H1 (cell line): ENCODE measurements around the gene PRTN3. TPM values are rescaled to one million over a fixed set of nuclear protein-coding genes. Genes with fewer than 3 reads are reported as not detected.
A peak's percentile ranks its signal among the peaks of the same experiment; 100 is the strongest.

ENCODE experiments used
- CTCF ChIA-PET: fragments of 300-600 bp; sonication (Branson Sonifier 250); formaldehyde crosslinking; loops from one replicate; lab custom pipeline; 2021; ENCODE audit not compliant: partially characterized antibody; lab: Charles Lee
- POLR2A ChIA-PET: fragments of 300-600 bp; sonication (Branson Sonifier 250); formaldehyde crosslinking; loops from one replicate; lab custom pipeline; 2021; ENCODE audit warnings: inconsistent platforms; ENCODE audit not compliant: partially characterized antibody; lab: Charles Lee
- DNase-seq, 2 experiments: peaks; one replicate each; pipeline versions ENCODE4 v3.0.0 to v3.0.0-alpha.2; 2010 to 2022; ENCODE audit warnings: low spot score in 2 of 2, low read depth in 1 of 2, mixed read lengths in 1 of 2
- FAIRE-seq: peaks from 2 replicates; lab custom pipeline; 2011; peaks lifted over from hg19 to GRCh38; lab: Jason Lieb, UNC
- H2AFZ ChIP-seq: 2 replicates; pipeline ENCODE4 v1.8.1; 2012; ENCODE audit warnings: low read length, inconsistent platforms
- H2AK5ac ChIP-seq: 2 replicates; pipeline ENCODE4 v1.6.1; 2013; ENCODE audit warnings: low read depth, low read length
- H2BK120ac ChIP-seq: replicated peaks from 2 replicates; pipeline ENCODE3; 2013; ENCODE audit warnings: low read depth, low read length, inconsistent platforms
- H2BK12ac ChIP-seq: 2 replicates; pipeline ENCODE4 v1.6.1; 2013; ENCODE audit warnings: low read depth, low read length
- H2BK15ac ChIP-seq: 2 replicates; pipeline ENCODE4 v1.6.1; 2013; ENCODE audit warnings: low read length
- H2BK20ac ChIP-seq: 2 replicates; pipeline ENCODE4 v1.6.1; 2013; ENCODE audit warnings: low read length
- H2BK5ac ChIP-seq: 2 replicates; pipeline ENCODE4 v1.6.1; 2013; ENCODE audit warnings: low read depth, low read length
- H3K14ac ChIP-seq: 2 replicates; pipeline ENCODE4 v1.6.1; 2013; ENCODE audit warnings: inconsistent platforms; ENCODE audit not compliant: insufficient read length
- H3K18ac ChIP-seq: 2 replicates; pipeline ENCODE4 v1.6.1; 2013; ENCODE audit warnings: low read length; ENCODE audit errors: extremely low read depth
- H3K23ac ChIP-seq: 2 replicates; pipeline ENCODE4 v1.6.1; 2013; ENCODE audit warnings: inconsistent platforms; ENCODE audit not compliant: insufficient read length
- H3K23me2 ChIP-seq: 2 replicates; pipeline ENCODE4 v1.6.1; 2013; ENCODE audit warnings: low read depth, low read length
- H3K27ac ChIP-seq: 2 replicates; pipeline ENCODE4 v1.6.1; 2011; ENCODE audit warnings: low read depth, low read length, inconsistent platforms
- H3K27me3 ChIP-seq, 4 experiments: replicated peaks in 1 of 4; 1 replicate in 1 of 4; 2 replicates in 3 of 4; pipeline versions ENCODE4 v1.6.1 to v1.8.1; 2011 to 2013; ENCODE audit warnings: low read length in 3 of 4, mild to moderate bottlenecking in 3 of 4, inconsistent platforms in 2 of 4, mixed read lengths in 2 of 4, moderate library complexity in 1 of 4; ENCODE audit not compliant: control insufficient read depth in 3 of 4, insufficient read depth in 3 of 4; ENCODE audit errors: extremely low read depth in 1 of 4
- H3K36me3 ChIP-seq, 4 experiments: 2 replicates each; pipeline versions ENCODE4 v1.6.1 to v1.8.1; 2011 to 2013; ENCODE audit warnings: mild to moderate bottlenecking in 4 of 4, low read length in 3 of 4, moderate library complexity in 2 of 4, control low read depth in 1 of 4, inconsistent platforms in 1 of 4; ENCODE audit not compliant: insufficient read depth in 4 of 4, control insufficient read depth in 2 of 4
- H3K4ac ChIP-seq: replicated peaks from 2 replicates; pipeline ENCODE3; 2013; ENCODE audit warnings: low read length, low read depth, mixed read lengths, inconsistent platforms; ENCODE audit not compliant: insufficient read length
- H3K4me1 ChIP-seq, 4 experiments: replicated peaks in 1 of 4; 1 replicate in 1 of 4; 2 replicates in 3 of 4; pipeline versions ENCODE4 v1.6.1 to v1.8.1; 2011 to 2013; ENCODE audit warnings: low read length in 3 of 4, inconsistent platforms in 2 of 4, mixed read lengths in 1 of 4; ENCODE audit not compliant: insufficient read depth in 4 of 4, control insufficient read depth in 3 of 4
- H3K4me2 ChIP-seq, 2 experiments: 2 replicates each; pipeline versions ENCODE4 v1.6.1 to v1.8.1; 2011 to 2013; ENCODE audit warnings: low read depth in 2 of 2, low read length in 2 of 2, control low read depth in 1 of 2, inconsistent platforms in 1 of 2, mild to moderate bottlenecking in 1 of 2; ENCODE audit not compliant: insufficient read depth in 1 of 2
- H3K4me3 ChIP-seq, 4 experiments: fragments of 200-600, 300-600 bp in 1 of 4; sonication (generic), shearing (Covaris generic), sonication (Bioruptor Twin) in 1 of 4; 2 replicates each; pipeline versions ENCODE4 v1.5.1 to v1.8.1; 2011 to 2016; ENCODE audit warnings: low read length in 4 of 4, low read depth in 3 of 4, control low read depth in 2 of 4, inconsistent platforms in 2 of 4, mild to moderate bottlenecking in 2 of 4, mixed read lengths in 1 of 4, moderate library complexity in 1 of 4; ENCODE audit not compliant: insufficient read depth in 2 of 4; ENCODE audit errors: extremely low read depth in 1 of 4
- H3K56ac ChIP-seq: replicated peaks from 2 replicates; pipeline ENCODE3; 2013; ENCODE audit warnings: low read depth, mild to moderate bottlenecking, mixed read lengths, low read length, inconsistent platforms; ENCODE audit not compliant: insufficient read length
- H3K79me1 ChIP-seq: 2 replicates; pipeline ENCODE4 v1.6.1; 2013; ENCODE audit warnings: low read depth, low read length, control low read depth
- H3K79me2 ChIP-seq, 2 experiments: 2 replicates each; pipeline versions ENCODE4 v1.6.1 to v1.8.1; 2012 to 2013; ENCODE audit warnings: low read length in 2 of 2, mild to moderate bottlenecking in 2 of 2, inconsistent platforms in 1 of 2; ENCODE audit not compliant: insufficient read depth in 2 of 2, control insufficient read depth in 1 of 2
- H3K9ac ChIP-seq, 4 experiments: replicated peaks in 1 of 4; 1 replicate in 1 of 4; 2 replicates in 3 of 4; pipeline versions ENCODE4 v1.6.1 to v1.8.1; 2011 to 2013; ENCODE audit warnings: low read depth in 3 of 4, low read length in 3 of 4, control low read depth in 2 of 4, mild to moderate bottlenecking in 2 of 4, moderate library complexity in 2 of 4, inconsistent platforms in 1 of 4; ENCODE audit errors: extremely low read depth in 1 of 4
- H3K9me3 ChIP-seq, 2 experiments: 2 replicates each; pipeline versions ENCODE4 v1.6.1 to v1.8.1; 2012 to 2013; ENCODE audit warnings: mild to moderate bottlenecking in 2 of 2, moderate library complexity in 2 of 2, control low read depth in 1 of 2, inconsistent platforms in 1 of 2, low read depth in 1 of 2, low read length in 1 of 2, mixed read lengths in 1 of 2; ENCODE audit not compliant: insufficient read depth in 2 of 2
- H4K20me1 ChIP-seq, 2 experiments: replicated peaks in 1 of 2; 2 replicates each; pipeline versions ENCODE3 to v1.8.1; 2011 to 2013; ENCODE audit warnings: inconsistent platforms in 2 of 2, low read length in 2 of 2, mild to moderate bottlenecking in 1 of 2; ENCODE audit not compliant: insufficient read depth in 2 of 2, control insufficient read depth in 1 of 2
- H4K5ac ChIP-seq: 2 replicates; pipeline ENCODE4 v1.6.1; 2013; ENCODE audit warnings: low read length, low read depth, mixed read lengths, inconsistent platforms; ENCODE audit not compliant: insufficient read length
- H4K8ac ChIP-seq: 2 replicates; pipeline ENCODE4 v1.8.0; 2013; ENCODE audit warnings: mild to moderate bottlenecking, moderate library complexity, low read length, inconsistent platforms; ENCODE audit not compliant: insufficient read depth; ENCODE audit errors: extremely low read depth
- H4K91ac ChIP-seq: replicated peaks from 2 replicates; pipeline ENCODE3; 2013; ENCODE audit warnings: low read length, mixed read lengths, inconsistent platforms; ENCODE audit not compliant: insufficient read length
- CBX8 ChIP-seq: fragments of 300-800, 300-1000 bp; sonication (generic); IDR thresholded peaks from 2 replicates; pipeline ENCODE4 v1.7.1; 2016; ENCODE audit warnings: low read depth, low read length, borderline replicate concordance
- CHD2 ChIP-seq: IDR thresholded peaks from 2 replicates; pipeline ENCODE4 v1.6.1; 2012; ENCODE audit warnings: low read length, improper control_type of control experiment
- HDAC6 ChIP-seq: IDR thresholded peaks from one replicate; pipeline ENCODE4 v1.7.1; 2012; ENCODE audit warnings: low read depth, mild to moderate bottlenecking, inconsistent platforms, low read length, moderate library complexity
- POLR2A ChIP-seq, 2 experiments: IDR thresholded peaks; 1 replicate in 1 of 2; 2 replicates in 1 of 2; pipeline ENCODE4 v1.6.1; 2011; ENCODE audit warnings: low read depth in 2 of 2, low read length in 2 of 2, mild to moderate bottlenecking in 2 of 2; ENCODE audit errors: control extremely low read depth in 1 of 2
- POLR2AphosphoS5 ChIP-seq: IDR thresholded peaks from 2 replicates; pipeline ENCODE4 v1.6.1; 2011; ENCODE audit warnings: low read depth, low read length
- RAD21 ChIP-seq, 2 experiments: IDR thresholded peaks in 1 of 2; conservative IDR thresholded peaks in 1 of 2; 2 replicates each; pipeline ENCODE4 v1.6.1; 2011; ENCODE audit warnings: low read depth in 2 of 2, low read length in 2 of 2, improper control_type of control experiment in 1 of 2, inconsistent platforms in 1 of 2, mild to moderate bottlenecking in 1 of 2, moderate library complexity in 1 of 2
- RBBP5 ChIP-seq: IDR thresholded peaks from 2 replicates; pipeline ENCODE4 v1.7.1; 2012; ENCODE audit warnings: low read depth, mild to moderate bottlenecking, inconsistent platforms, low read length, moderate library complexity, borderline replicate concordance
- WGBS, 2 experiments: shearing (Covaris generic) in 1 of 2; methylation state at CpG; one replicate each; pipeline versions ENCODE4 v1.1.6 to v1.1.7; 2013 to 2015; ENCODE audit warnings: low lambda C conversion rate in 2 of 2, mixed read lengths in 2 of 2, inconsistent platforms in 1 of 2, low coverage in 1 of 2, missing lambda C conversion rate in 1 of 2; ENCODE audit not compliant: insufficient replicate concordance in 2 of 2, insufficient coverage in 1 of 2, insufficient read length in 1 of 2; ENCODE audit errors: extremely low coverage in 1 of 2, missing lambda C conversion rate in 1 of 2; 5-methylcytosine and 5-hydroxymethylcytosine counted together
- polyA plus RNA-seq, 7 experiments: library from polyadenylated mRNA; depleted of rRNA in 3 of 7; stranded (reverse) in 5 of 7; unstranded in 2 of 7; fragments of >200 nt in 5 of 7; fragments of 200-250 nt in 2 of 7; gene quantifications; 1 replicate in 5 of 7; 2 replicates in 1 of 7; 4 replicates in 1 of 7; pipeline versions ENCODE4 v1.2.1 to v1.2.3, GENCODE V29; 2011 to 2013; ENCODE audit warnings: missing spikeins in 2 of 7, mixed read lengths in 2 of 7
- total RNA-seq: library from RNA; stranded (reverse); fragmentation: NEBNext Ultra II Directional; extraction: Animal tissue kit (Norgen Biotek cat#: 25700); gene quantifications from 2 replicates; pipeline ENCODE4 v1.2.1, GENCODE V29; 2021

The PRTN3 gene
- total and polyA plus RNA-seq, 2 of the 8 experiments (the other 6 are each of a cell fraction or from before 2014, with no cell fraction given): 0.39 to 2.1 TPM

DNA sequence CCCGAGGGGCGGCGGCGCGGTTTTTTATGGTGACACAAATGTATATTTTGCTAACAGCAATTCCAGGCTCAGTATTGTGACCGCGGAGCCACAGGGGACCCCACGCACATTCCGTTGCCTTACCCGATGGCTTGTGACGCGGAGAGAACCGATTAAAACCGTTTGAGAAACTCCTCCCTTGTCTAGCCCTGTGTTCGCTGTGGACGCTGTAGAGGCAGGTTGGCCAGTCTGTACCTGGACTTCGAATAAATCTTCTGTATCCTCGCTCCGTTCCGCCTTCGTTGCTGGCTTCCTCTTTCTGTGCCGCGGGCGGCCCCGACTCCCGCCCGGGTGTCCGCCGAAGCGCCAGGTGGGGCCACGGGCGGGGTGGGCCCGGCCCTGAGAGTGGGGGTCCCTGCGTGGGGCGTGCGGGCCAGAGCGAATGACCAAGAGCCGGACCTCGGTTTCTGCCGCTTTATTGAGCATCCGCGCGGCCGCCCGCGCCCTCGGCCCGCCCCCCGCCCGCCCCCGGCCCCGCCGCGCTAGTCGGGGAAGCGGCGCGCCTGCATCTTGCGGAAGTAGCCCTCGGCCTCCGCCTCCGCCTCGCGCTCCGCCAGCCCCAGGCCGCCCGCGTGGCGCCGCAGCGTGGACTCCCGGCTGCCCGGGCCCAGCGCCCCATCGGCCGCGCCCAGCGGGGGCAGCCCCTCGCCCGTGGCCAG lies 28.6 kb upstream of the PRTN3 start:
- Histone ChIP-seq H4K8ac (no peak overlapping the region), H2BK20ac (no peak overlapping the region), H3K18ac (no peak overlapping the region), H3K4ac (no peak overlapping the region), H3K23ac (no peak overlapping the region), H2BK12ac (no peak overlapping the region), H3K27ac (no peak overlapping the region), H3K4me1 (no peaks in the 10 kb centered on the region; a peak in 1 of 7 replicates), H3K23me2 (peaks cover 12% of the 10 kb centered on the region; the same call in 1 of the 2 replicates), H4K5ac (no peak overlapping the region), H3K56ac (no peak overlapping the region), H3K9me3 (no peaks in the 10 kb centered on the region), H3K9ac (no peak overlapping the region), H2BK15ac (no peak overlapping the region), H3K4me3 (no peak overlapping the region), H2BK5ac (no peak overlapping the region), H3K36me3 (peaks cover 30 to 80% (median 47%) of the 10 kb centered on the region in 4 experiments), H3K14ac (no peak overlapping the region), H2AFZ (no peak overlapping the region), H2BK120ac (no peak overlapping the region), H4K91ac (no peak overlapping the region), H3K79me1 (no peaks in the 10 kb centered on the region; the same call in 1 of the 2 replicates), H3K27me3 (no peaks in the 10 kb centered on the region), H2AK5ac (no peak overlapping the region), H4K20me1 (peaks cover 11 to 33% of the 10 kb centered on the region in 2 experiments), H3K4me2 (no peak overlapping the region), H3K79me2 (peaks cover 0 to 11% of the 10 kb centered on the region in 2 experiments; a peak in 2 of 4 replicates)
- POLR2A ChIA-PET: interaction anchor here (0.6 to 16.9 kb wide), 21 partner anchors 9 to 582 kb away, joined by 3 to 277 read pairs (median 5); partner anchors contain the start of genes AZU1, CFD, PLPPR3 and PTBP1
- peak; percentile 72 for TF ChIP-seq POLR2A (IDR thresholded peaks at IDR 0.05; ENCODE audit: control extremely low read depth in 1 of 2, low read depth in 2 of 2, low read length in 2 of 2)
- no peak for TF ChIP-seq CHD2
- peak; percentile 86 for TF ChIP-seq POLR2AphosphoS5
- TF ChIP-seq HDAC6: no peak
- no peak for TF ChIP-seq RAD21 (IDR thresholded peaks at IDR 0.05 in 1 of 2, conservative IDR thresholded peaks at IDR 0.05 in 1 of 2; ENCODE audit: low read depth in 2 of 2, low read length in 2 of 2)
- no peak for TF ChIP-seq RBBP5
- no peak for TF ChIP-seq CBX8
- FAIRE-seq (no peak), DNase-seq (no peak)
- CTCF ChIA-PET: interaction anchor here (0.5 kb wide), 1 partner anchor 44 kb away, joined by 3 read pairs; no protein-coding TSS in a partner anchor
- 90% methylated on average over 21 of the region's 80 CpGs; no CpG with 5 or more reads in 1 of the 2 experiments for WGBS, 2 experiments
